Ovary (tissue), 3 donors: ENCODE results near the gene SGK1.

Experiments
- CTCF ChIP-seq, 3 donors: fragments of 450-650 bp in 2 of 3; fragments of 200-600 bp in 1 of 3; IDR thresholded peaks; one replicate each; pipeline versions ENCODE4 v1.5.1 to v1.8.0; 2016 to 2022; ENCODE audit warnings: antibody characterized with exemption in 3 of 3, mild to moderate bottlenecking in 1 of 3
- EP300 ChIP-seq: sonication (generic); formaldehyde crosslinking; IDR thresholded peaks from one replicate; pipeline ENCODE4 v1.6.1; 2017; ENCODE audit warnings: antibody characterized with exemption
- donor health status: DM: no; HTN: no; CAD: no.

GRCh38 chr6:134312038-134312660 lies 5.8 kb downstream of the SGK1 start:
- TF ChIP-seq CTCF (IDR thresholded peaks at IDR 0.05) (no peak), EP300 (no peak)
